Epithelial cell of proximal tubule (primary cell): Measurements from ENCODE around the gene TET3. TPM values are rescaled to one million over a fixed set of nuclear protein-coding genes. Genes with fewer than 3 reads are reported as not detected.

ENCODE experiments used
- DNase-seq: peaks from one replicate; pipeline ENCODE4 v3.0.0-alpha.2; 2011; ENCODE audit warnings: low read depth
- H3K4me3 ChIP-seq: 2 replicates; pipeline ENCODE4 v1.5.1; 2011; ENCODE audit warnings: low read depth, mild to moderate bottlenecking, low read length
- CTCF ChIP-seq: conservative IDR thresholded peaks from 2 replicates; pipeline ENCODE4 v1.5.1; 2012; ENCODE audit warnings: low read depth, mild to moderate bottlenecking, low read length
- total RNA-seq: library from RNA; depleted of rRNA; stranded (reverse); fragments of >200 nt; gene quantifications from 2 replicates; pipeline ENCODE4 v1.2.3, GENCODE V29; 2015

The TET3 gene
- total RNA-seq, 1 donor from 2014 or later = 4.8 TPM

GRCh38 chr2:73942664-73943063 lies 42.0 kb upstream of the TET3 start:
- no peak overlapping the region for H3K4me3 ChIP-seq
- TF ChIP-seq CTCF = no peak
- no peak for DNase-seq

DNA sequence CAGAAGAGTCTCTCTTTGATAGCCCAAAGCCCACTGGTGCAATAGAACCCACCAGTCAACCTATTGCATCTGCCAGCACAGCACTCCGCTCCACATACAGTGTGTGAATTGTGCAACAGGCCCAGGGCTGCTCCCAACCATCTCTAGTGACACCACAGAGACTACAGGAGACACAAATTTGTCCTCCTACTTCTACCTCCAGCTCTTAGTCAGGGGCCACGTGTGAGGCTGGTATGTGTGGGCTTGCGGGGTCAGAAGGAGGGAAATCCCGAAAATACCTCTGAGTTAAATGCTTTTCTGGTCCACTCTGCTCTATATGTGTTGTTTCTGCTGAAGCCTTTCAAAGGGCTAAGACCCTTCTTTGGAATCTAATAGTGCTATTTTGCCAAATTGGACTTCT lies 40.0 kb upstream of the TET3 start:
- DNase-seq = no peak
- H3K4me3 ChIP-seq = no peak overlapping the region
- TF ChIP-seq CTCF = no peak

DNA sequence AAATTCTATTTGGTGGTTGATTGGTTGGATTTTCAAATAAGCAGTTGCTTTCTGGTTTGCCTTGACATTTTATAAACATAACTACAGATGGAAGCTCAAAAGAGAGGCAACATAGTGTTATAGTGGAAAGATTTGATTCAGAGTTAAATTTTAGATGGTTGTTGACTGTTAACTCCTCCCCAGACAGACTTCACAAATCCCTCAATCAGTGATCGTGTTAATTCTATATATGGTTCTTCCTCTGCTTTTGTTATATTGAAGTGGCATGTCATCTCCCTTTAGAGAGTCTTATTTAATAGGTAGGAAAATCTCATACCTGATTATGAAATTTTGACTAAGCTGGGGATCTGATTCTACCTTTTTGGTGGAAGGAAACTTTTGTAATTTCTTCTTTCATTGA lies 38.5 kb upstream of the TET3 start:
- no peak for TF ChIP-seq CTCF
- no peak overlapping the region for H3K4me3 ChIP-seq
- DNase-seq = no peak

DNA sequence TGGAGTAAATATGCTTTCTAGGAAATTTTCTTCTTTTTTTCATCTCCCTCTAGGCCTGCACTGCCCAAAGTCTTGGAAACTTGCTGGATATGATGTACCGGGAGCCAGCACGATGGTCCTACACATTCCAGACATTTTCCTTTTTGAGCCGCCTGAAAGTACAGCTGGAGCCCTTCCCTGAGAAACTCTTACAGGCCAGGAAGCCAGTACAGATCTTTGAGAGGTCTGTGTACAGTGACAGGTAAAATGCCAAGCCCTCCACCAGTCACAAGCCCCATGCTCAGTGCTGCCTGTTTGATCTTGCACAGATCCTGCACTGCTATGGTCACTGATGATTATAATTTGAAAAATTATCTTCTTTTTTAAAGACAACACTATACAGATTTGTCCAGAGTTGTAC lies 38.0 kb upstream of the TET3 start:
- no peak overlapping the region for H3K4me3 ChIP-seq
- no peak for TF ChIP-seq CTCF
- no peak for DNase-seq

GRCh38 chr2:73947412-73948018 lies 37.2 kb upstream of the TET3 start:
- no peak for DNase-seq
- no peak overlapping the region for H3K4me3 ChIP-seq
- TF ChIP-seq CTCF = no peak

- no peak overlapping the region for H3K4me3 ChIP-seq
- no peak for DNase-seq
- TF ChIP-seq CTCF = no peak
Measured at GRCh38 chr2:73949802-73950201, 34.9 kb upstream of the TET3 start.
